Measurements from ENCODE around the gene PURB.

DNA sequence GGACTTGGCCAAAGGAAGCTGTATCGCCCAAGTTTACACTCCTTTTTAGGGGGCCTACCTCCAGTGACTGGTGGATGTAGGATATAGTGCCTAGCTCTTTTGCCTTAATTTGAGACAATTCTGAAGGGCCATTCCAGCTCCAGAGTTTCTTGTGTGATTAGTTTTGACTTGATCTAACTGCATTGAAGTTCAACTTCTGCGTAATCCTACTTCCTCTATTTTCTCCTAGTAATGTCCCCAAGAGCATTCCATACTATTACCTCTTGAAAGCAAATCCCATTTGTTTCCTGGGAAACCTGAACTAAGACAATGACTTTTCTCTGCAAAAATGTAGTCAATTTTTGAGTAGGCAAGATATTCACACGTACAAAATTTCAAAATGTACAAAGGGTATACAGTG, 32.7 kb downstream of the PURB start:
- TF ChIP-seq, protein P1, sequence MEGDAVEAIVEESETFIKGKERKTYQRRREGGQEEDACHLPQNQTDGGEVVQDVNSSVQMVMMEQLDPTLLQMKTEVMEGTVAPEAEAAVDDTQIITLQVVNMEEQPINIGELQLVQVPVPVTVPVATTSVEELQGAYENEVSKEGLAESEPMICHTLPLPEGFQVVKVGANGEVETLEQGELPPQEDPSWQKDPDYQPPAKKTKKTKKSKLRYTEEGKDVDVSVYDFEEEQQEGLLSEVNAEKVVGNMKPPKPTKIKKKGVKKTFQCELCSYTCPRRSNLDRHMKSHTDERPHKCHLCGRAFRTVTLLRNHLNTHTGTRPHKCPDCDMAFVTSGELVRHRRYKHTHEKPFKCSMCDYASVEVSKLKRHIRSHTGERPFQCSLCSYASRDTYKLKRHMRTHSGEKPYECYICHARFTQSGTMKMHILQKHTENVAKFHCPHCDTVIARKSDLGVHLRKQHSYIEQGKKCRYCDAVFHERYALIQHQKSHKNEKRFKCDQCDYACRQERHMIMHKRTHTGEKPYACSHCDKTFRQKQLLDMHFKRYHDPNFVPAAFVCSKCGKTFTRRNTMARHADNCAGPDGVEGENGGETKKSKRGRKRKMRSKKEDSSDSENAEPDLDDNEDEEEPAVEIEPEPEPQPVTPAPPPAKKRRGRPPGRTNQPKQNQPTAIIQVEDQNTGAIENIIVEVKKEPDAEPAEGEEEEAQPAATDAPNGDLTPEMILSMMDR (conservative IDR thresholded peaks at IDR 0.05; ENCODE audit: low read length), result no peak
- TF ChIP-seq EZH2phosphoT487 (IDR thresholded peaks at IDR 0.05; ENCODE audit: borderline replicate concordance), result no peak
